Activated T-helper 1 cell treated with Interleukin-2 at 50 U/mL for 16 hours (primary cell): Measurements from ENCODE around the gene U2AF1L4.

Experiments used
- DNase-seq: peaks from one replicate; pipeline ENCODE4 v3.0.0-alpha.2; 2020; ENCODE audit warnings: low read depth

Gene U2AF1L4

DNA sequence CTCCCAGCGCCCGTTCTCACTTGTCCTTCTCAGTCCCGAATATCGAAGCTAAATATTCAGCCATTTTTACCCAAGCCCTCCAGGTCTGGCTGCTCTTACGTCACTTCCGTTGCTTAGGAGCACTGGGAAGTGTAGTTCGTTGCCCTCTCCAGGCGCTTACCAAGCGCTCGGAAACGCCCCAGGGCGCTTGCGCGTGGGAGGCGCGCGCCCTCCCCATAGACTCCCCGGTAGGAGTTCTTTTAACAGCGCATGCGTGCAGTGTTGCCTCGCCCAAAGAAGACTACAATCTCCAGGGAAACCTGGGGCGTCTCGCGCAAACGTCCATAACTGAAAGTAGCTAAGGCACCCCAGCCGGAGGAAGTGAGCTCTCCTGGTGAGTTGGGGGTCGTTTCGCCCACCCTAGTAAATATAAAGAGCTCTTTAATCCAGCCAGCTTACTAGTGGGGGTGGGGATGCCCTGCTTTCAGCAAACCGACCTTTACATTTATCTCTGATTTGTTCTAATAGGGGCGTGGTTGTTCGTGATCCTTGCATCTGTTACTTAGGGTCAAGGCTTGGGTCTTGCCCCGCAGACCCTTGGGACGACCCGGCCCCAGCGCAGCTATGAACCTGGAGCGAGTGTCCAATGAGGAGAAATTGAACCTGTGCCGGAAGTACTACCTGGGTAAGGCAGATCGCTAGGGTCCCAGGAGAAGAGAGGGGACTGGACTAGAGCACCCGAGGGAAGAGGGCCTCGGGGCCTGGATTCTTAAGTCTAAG is at the start of gene U2AF1L4, which contains the start of gene PSENEN:
Gene U2AF1L4, minus strand, starts transcription at position 91 of the 759 bp plus-strand sequence. Its CDS starts 27 bp downstream, at position 64.
Gene PSENEN, plus strand, starts transcription at position 324 of the 759 bp plus-strand sequence. Its CDS starts 280 bp downstream, at position 604.
- peak; percentile 96 for DNase-seq

- no peak for DNase-seq
These were observed 48.4 kb upstream of the U2AF1L4 start for GRCh38 chr19:35793381-35794165.

- no peak for DNase-seq
These were observed 47.7 kb upstream of the U2AF1L4 start for GRCh38 chr19:35792888-35793287.

DNA sequence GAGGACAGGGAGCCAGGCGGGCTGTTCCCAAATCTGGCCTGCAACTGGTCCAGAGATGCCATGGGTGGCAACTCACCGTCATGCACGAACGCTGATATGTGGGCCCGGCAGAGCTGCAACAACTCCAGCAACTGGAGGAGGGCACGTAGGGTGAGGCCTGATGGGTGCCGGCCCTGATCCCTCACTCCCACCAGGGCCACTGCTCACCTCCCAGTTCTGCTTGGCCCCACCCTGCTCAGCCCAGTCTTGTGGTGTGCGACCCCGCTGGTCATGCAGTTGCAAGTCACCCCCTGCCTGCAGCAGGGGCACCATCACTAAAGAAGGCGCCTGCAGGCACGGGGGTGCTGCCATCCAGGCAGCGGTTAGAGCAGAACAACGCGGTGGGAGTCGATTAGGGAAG is 47.1 kb upstream of the U2AF1L4 start:
- no peak for DNase-seq

- DNase-seq: no peak
These were observed 46.6 kb upstream of the U2AF1L4 start for GRCh38 chr19:35791814-35792279.

DNA sequence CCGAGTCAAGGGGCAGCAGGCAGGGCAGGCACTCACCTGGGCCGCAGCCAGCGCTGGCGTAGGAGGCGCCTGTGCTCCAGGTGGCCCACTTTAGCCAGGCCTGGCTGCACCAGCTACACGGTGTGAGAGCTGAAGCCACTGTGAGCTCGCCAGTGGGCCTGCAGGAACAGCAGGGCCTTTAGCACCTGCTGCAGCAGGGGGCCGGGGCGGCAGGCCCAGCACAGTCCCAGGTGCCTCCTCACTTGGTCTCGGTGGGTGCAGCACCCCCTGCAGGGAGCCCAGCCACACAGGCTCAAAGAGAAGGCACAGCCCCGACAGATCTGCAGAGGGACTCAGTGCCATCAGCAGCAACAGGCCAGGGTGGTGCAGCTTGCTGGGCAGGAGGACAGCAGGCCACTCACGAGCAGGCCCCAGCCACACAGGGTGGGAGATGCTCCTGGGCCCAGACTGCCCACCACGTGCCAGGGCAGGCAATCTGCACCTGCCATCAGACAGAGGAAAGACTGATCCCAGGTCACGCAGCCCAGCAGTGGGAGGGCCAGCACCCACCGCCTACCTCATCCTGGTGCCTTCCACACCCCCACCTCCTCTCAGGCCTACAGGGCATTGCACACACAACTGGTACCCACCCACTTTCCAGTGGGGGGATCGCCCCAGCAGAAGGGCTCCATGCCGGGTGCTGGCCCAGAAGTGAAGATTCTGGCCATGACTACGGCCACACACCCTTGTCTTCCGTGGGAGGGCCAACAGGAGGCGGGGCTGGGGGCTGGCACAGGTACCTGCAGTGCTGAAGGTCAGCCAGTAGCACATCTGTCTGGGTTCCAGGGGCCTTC is 46.0 kb upstream of the U2AF1L4 start:
- no peak for DNase-seq

DNA sequence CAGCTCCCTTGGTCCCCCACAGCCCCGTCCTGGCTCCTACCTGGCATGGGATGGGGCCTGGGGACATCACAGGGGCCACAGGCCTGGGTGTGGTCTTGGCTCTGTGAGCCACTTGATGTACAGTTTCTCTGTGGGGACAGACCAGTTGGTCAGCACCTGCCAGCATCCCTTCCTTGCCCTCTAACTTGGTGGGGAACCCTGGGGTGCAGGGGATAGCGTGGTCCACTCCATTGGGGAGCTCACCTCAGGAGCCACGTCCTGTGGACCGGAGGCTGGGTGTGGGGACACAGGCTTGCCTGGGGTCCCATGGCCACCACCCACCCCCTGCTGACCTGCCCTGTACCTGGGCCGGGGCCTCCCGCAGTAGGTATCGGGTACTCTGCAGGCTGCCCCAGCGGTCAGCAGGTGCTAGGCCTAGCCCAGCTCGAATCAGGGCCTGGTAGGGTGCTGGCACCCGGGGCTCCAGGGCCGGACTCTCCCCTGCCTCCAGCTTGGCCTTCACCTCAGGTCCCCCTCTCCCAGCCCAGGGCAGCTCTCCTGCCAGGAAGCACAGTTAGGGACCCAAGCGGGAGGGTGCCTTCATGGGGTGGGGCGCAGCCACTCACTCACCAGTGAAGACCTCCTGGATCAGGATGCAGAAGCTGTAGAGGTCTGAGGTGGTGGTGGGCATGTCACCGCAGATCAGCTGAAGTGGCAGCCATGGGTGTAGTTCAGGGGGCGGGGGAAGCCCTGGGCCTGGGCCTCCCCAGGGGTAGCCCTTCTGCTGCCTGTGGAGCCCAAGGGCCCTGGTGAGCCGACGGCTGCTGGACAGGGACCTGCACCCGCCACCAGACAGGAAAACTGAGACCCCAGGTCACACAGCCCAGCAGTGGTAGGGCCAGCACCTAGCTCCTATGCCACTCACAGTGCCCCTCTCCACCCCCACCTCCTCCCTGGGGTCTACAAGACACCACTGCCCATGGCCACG is 45.0 kb upstream of the U2AF1L4 start:
- no peak for DNase-seq

DNA sequence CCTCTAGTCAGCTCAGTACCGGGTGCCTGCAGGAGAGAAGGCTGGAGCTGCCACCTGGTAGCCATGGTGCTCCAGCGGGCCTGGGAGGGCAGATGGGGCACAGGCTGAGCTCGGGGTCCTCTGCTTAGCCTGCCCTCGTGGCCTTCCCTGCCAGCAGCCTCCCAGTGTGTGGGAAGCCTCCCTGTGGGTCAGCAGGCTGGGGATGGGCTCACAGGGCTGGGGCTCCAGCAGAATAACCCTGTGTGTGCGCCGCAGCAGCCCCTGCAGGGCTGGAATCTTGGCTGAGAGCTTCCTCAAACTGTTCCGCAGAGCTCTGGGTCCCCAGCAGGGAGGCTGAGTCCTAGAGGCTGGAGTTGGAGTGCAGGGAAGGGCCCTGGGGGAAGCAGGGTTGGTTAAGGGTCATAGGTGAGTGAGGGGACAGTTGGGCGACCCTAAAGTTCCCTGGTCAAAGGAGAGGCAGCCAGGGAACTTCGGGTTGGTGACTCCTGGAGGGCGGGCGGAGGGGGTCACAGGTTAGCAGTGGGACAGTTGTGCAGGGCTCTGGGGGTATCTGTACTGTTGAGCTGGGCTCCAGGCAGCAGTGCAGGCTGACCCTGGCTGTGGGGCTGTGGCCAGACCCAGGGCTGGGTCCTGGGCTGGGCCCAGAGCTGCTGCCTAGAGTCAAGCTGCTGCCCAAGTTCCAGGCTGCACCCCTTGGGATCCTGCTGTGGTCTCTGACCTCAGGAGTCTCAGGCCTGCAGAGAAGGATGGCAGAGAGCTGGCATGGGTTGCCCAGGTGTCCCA is 44.2 kb upstream of the U2AF1L4 start:
- DNase-seq: no peak

DNA sequence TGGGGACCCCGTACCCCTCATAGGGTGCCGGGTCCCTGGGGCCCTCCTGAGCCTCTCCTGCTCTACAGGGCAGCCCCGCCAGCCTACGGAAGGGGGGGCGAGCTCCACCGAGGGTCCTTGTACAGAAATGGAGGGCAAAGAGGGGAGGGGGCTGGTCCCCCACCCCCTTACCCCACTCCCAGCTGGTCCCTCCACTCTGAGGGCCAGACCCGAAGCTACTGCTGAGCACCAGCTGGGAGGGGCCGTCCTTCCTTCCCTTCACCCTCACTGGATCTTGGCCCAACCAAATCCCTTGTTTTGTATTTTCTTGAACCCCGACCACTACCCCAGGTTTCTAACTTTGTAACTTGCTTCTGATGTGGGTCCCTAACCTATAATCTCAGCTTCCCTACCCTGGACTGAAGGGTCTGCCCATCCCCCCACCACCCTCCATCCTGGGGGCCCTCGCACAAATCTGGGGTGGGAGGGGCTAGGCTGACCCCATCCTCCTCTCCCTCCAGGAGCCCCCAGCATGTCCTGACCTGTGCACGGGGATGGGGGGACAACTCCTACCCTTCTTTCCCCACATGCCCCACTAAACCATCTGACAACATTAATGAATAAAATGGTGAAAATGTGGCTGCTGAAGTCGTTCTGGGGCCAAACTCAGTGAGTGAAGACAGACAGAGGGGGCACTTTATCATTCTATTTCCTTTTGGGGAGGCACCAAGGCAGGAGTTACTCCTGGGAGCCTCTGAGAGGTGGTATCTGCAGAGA is 43.2 kb upstream of the U2AF1L4 start:
- DNase-seq: no peak

- DNase-seq: no peak
These were observed 42.1 kb upstream of the U2AF1L4 start for GRCh38 chr19:35787227-35787799.

DNA sequence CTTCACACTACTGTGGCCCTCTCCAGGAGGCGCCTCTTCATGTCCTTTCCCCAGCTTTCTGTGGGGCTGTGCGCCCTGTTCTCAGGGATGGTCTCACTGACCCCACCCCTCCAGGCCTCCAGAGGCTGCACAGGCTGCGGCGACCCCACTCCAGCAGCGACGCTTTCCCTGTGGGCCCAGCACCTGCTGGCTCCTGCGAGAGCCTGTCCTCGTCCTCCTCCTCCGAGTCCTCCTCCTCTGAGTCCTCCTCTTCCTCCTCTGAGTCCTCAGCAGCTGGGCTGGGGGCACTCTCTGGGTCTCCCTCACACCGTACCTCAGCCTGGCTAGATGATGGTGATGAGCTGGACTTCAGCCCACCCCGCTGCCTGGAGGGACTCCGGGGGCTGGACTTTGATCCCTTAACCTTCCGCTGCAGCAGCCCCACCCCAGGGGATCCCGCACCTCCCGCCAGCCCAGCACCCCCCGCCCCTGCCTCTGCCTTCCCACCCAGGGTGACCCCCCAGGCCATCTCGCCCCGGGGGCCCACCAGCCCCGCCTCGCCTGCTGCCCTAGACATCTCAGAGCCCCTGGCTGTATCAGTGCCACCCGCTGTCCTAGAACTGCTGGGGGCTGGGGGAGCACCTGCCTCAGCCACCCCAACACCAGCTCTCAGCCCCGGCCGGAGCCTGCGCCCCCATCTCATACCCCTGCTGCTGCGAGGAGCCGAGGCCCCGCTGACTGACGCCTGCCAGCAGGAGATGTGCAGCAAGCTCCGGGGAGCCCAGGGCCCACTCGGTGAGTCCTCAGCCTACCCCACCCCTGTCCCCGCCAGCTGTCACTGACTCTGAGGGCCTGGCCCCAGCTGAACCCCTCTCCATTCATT is 41.3 kb upstream of the U2AF1L4 start:
- DNase-seq: no peak

GRCh38 chr19:35785339-35785627 is 40.1 kb upstream of the U2AF1L4 start:
- DNase-seq: no peak

GRCh38 chr19:35784503-35785338 is 39.5 kb upstream of the U2AF1L4 start:
- no peak for DNase-seq

DNA sequence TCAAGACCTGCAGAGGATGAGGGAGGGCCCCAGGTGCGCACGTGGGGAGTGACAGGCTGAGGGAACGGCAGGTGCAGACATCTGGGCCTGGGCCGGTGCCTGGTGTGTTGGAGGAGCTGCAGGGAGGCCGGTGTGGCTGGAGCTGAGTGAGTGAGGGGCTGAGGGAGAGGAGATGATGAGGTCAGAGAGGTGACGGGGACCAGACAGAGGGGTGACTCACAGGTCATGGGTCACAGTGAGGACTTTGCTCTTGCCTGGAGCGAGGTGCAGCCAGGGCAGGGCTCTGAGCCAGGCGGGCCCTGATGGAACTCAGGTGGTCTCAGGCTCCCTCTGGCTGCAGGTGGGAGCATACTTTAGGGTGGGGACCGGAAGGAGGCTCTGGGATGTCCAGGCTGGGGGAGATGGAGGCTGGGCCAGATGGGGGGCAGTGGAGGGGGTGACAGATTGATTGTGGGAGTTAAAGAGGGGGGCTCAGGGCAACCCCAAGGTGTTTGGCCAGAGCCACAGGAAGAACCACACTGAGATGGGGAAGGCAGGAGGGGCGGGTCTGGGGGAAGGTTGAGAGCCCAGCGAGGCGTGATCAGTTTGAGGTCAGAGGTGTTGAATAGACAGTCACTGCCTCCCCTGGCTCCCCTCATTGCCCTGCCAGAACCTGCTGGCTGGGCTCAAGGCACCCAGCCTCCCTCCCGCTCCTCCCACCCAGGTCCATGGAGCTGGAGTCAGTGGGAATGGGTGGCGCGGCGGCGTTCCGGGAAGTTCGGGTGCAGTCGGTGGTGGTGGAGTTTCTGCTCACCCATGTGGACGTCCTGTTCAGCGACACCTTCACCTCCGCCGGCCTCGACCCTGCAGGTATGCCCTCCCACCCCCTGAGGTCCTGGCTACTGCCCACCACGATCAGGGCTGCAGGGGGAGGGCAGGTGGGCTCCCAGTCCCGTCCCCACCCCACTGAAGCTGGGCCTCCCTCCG is 38.5 kb upstream of the U2AF1L4 start:
- no peak for DNase-seq

GRCh38 chr19:35782589-35782988 is 37.4 kb upstream of the U2AF1L4 start:
- DNase-seq: no peak

GRCh38 chr19:35781650-35782049 is 36.4 kb upstream of the U2AF1L4 start:
- DNase-seq: no peak
